GM18517 (cell line): ENCODE results near the gene CCDC187.

Source experiments
- ATAC-seq: cut with Tn5 transposase; IDR thresholded peaks from one replicate; pipeline ENCODE4 v1.9.1; 2021; ENCODE audit warnings: mild to moderate bottlenecking, moderate library complexity; ENCODE audit not compliant: unreplicated experiment

The CCDC187 gene

GRCh38 chr9:136211441-136212344 is 92.2 kb downstream of the CCDC187 start:
- ATAC-seq: no peak

- ATAC-seq: no peak
These were observed 92.9 kb downstream of the CCDC187 start for GRCh38 chr9:136211006-136211405.

GRCh38 chr9:136210276-136210675 is 93.6 kb downstream of the CCDC187 start:
- ATAC-seq: no peak

- ATAC-seq: no peak
These were observed 94.1 kb downstream of the CCDC187 start for GRCh38 chr9:136209786-136210185.

GRCh38 chr9:136209232-136209631 is 94.7 kb downstream of the CCDC187 start:
- no peak for ATAC-seq

GRCh38 chr9:136208675-136209074 is 95.2 kb downstream of the CCDC187 start:
- ATAC-seq: no peak

- ATAC-seq: no peak
These were observed 96.3 kb downstream of the CCDC187 start for GRCh38 chr9:136207616-136208015.

- no peak for ATAC-seq
These were observed 97.2 kb downstream of the CCDC187 start for GRCh38 chr9:136206602-136207275.

GRCh38 chr9:136205707-136205992 is 98.2 kb downstream of the CCDC187 start:
- ATAC-seq: no peak

GRCh38 chr9:136204838-136205706 is 98.8 kb downstream of the CCDC187 start, which contains the start of gene LHX3:
LHX3 (minus strand) TSS chr9:136205128; CDS start chr9:136205012, 116 bp downstream.
- no peak for ATAC-seq

- ATAC-seq: no peak
These were observed 99.6 kb downstream of the CCDC187 start for GRCh38 chr9:136204145-136204805.

- ATAC-seq: no peak
These were observed 100.3 kb downstream of the CCDC187 start for GRCh38 chr9:136203408-136204144.

GRCh38 chr9:136202454-136203407 is 101.2 kb downstream of the CCDC187 start:
- ATAC-seq: no peak

- no peak for ATAC-seq
These were observed 102.1 kb downstream of the CCDC187 start for GRCh38 chr9:136201609-136202453.

- ATAC-seq: no peak
These were observed 102.7 kb downstream of the CCDC187 start for GRCh38 chr9:136201174-136201573.

GRCh38 chr9:136200424-136200823 is 103.5 kb downstream of the CCDC187 start:
- no peak for ATAC-seq
